ENCODE measurements around the gene VSIR.

VSIR gene

DNA sequence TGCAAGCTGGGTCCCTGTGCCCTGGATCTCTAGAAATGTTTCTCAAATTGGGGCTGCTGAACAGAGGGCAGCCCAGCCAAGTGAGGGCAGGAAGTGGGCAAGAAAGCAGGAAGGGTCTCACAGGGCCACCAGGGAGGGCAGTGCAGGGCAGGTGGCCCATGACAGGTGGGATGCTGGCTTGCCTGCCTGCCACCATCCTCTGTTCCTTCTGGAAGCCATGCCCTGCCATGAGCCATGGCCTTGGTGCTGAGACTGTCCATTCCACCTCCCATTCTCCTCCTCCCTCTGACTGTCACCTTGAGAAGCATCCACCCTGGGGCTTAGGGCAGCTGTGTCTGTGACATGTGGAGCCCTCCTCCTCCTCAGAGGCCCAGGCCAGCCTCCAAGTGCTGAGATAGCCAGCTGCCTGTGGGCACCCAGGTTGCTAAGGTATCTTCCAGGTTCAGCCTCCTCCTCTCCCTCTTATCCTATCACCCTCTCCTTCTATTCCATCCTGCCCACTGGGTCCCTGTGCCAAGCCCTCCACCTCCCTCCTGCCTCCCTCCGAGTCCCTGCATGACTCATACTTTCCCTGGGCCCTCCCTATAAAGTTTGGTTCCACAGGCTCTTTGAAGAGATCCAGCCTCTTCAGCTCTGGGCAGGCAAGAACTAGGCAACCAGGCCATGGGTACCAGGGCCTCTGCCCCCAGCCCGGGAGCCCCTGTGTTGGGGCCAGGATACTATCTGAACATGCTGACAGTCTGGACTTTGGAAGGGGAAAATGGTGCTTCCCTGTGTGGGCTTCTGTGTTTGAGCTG lies 1.3 kb downstream of the VSIR start:
- Histone ChIP-seq H3K4me3 (ENCODE audit: low read length) (no peak overlapping the region), H2AFZ (ENCODE audit: low read depth, low read length) (no peak overlapping the region), H3K4me1 (ENCODE audit: insufficient read depth, low read length) (peaks cover 2% of the 10 kb centered on the region), H3K9me3 (ENCODE audit: low read length) (no peaks in the 10 kb centered on the region), H3K27me3 (ENCODE audit: insufficient read depth, low read length) (peaks cover 48% of the 10 kb centered on the region), H3K36me3 (ENCODE audit: insufficient read depth, low read length) (no peaks in the 10 kb centered on the region)

DNA sequence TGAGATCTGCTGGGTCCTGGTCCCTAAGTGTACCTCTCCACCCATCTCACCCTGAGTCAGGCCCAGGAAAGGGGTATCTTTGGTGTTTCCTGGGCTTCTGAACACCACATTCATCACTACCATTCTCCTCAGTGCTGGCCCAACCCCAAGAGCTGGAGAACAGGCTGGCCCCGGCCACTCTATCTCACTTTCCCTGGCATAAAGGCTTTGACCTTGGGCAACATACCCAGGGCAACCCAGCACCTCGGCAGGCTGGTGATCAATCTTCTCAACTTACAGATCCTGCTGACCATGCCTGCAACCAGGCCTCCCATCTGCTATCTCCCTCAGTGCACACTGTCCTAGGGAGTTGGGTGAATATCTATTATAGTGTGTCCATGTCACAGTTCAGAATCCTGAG lies 2.1 kb downstream of the VSIR start:
- H3K27me3 ChIP-seq (ENCODE audit: insufficient read depth, low read length) = peaks cover 40% of the 10 kb centered on the region
- H3K9me3 ChIP-seq (ENCODE audit: low read length) = no peaks in the 10 kb centered on the region
- H3K4me1 ChIP-seq (ENCODE audit: insufficient read depth, low read length) = peaks cover 2% of the 10 kb centered on the region
- no peak overlapping the region for H3K4me3 ChIP-seq (ENCODE audit: low read length)
- H3K36me3 ChIP-seq (ENCODE audit: insufficient read depth, low read length) = no peaks in the 10 kb centered on the region
- H2AFZ ChIP-seq (ENCODE audit: low read depth, low read length) = no peak overlapping the region

DNA sequence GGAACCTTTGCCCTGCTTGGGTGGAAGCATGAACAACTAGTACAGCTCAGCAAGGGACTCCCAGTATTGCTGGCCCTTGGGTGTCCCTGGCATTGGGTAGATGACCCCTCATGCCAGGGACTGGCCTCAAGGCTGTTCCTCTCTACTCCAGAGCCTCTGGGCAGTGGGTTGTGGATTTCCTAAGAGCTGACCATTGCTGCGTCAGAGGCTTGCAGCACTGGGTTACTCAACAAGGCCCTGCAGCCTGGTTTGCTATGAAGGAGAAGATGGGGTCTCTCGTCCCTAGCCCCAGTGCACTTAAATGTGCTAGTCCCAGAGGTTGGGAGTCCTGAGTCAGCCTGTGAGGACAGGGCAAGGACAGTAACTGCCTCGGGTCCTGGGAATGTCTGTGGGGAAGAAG lies 2.5 kb downstream of the VSIR start:
- Histone ChIP-seq H3K27me3 (ENCODE audit: insufficient read depth, low read length) (peaks cover 36% of the 10 kb centered on the region), H3K4me1 (ENCODE audit: insufficient read depth, low read length) (peaks cover 2% of the 10 kb centered on the region), H3K36me3 (ENCODE audit: insufficient read depth, low read length) (no peaks in the 10 kb centered on the region), H3K4me3 (ENCODE audit: low read length) (no peak overlapping the region), H3K9me3 (ENCODE audit: low read length) (no peaks in the 10 kb centered on the region), H2AFZ (ENCODE audit: low read depth, low read length) (no peak overlapping the region)

GRCh38 chr10:71770255-71770654 lies 3.1 kb downstream of the VSIR start:
- no peak overlapping the region for H3K4me3 ChIP-seq (ENCODE audit: low read length)
- no peaks in the 10 kb centered on the region for H3K9me3 ChIP-seq (ENCODE audit: low read length)
- no peak overlapping the region for H2AFZ ChIP-seq (ENCODE audit: low read depth, low read length)
- no peaks in the 10 kb centered on the region for H3K36me3 ChIP-seq (ENCODE audit: insufficient read depth, low read length)
- peaks cover 2% of the 10 kb centered on the region for H3K4me1 ChIP-seq (ENCODE audit: insufficient read depth, low read length)
- peaks cover 38% of the 10 kb centered on the region for H3K27me3 ChIP-seq (ENCODE audit: insufficient read depth, low read length)

GRCh38 chr10:71769279-71769823 lies 4.0 kb downstream of the VSIR start:
- Histone ChIP-seq H3K4me3 (ENCODE audit: low read length) (no peak overlapping the region), H2AFZ (ENCODE audit: low read depth, low read length) (no peak overlapping the region), H3K27me3 (ENCODE audit: insufficient read depth, low read length) (peaks cover 37% of the 10 kb centered on the region), H3K4me1 (ENCODE audit: insufficient read depth, low read length) (peaks cover 2% of the 10 kb centered on the region), H3K36me3 (ENCODE audit: insufficient read depth, low read length) (no peaks in the 10 kb centered on the region), H3K9me3 (ENCODE audit: low read length) (no peaks in the 10 kb centered on the region)

- Histone ChIP-seq H3K4me1 (ENCODE audit: insufficient read depth, low read length) (peaks cover 2% of the 10 kb centered on the region), H3K27me3 (ENCODE audit: insufficient read depth, low read length) (peaks cover 23% of the 10 kb centered on the region), H3K4me3 (ENCODE audit: low read length) (no peak overlapping the region)
Observed at GRCh38 chr10:71767420-71768035, 5.8 kb downstream of the VSIR start.

DNA sequence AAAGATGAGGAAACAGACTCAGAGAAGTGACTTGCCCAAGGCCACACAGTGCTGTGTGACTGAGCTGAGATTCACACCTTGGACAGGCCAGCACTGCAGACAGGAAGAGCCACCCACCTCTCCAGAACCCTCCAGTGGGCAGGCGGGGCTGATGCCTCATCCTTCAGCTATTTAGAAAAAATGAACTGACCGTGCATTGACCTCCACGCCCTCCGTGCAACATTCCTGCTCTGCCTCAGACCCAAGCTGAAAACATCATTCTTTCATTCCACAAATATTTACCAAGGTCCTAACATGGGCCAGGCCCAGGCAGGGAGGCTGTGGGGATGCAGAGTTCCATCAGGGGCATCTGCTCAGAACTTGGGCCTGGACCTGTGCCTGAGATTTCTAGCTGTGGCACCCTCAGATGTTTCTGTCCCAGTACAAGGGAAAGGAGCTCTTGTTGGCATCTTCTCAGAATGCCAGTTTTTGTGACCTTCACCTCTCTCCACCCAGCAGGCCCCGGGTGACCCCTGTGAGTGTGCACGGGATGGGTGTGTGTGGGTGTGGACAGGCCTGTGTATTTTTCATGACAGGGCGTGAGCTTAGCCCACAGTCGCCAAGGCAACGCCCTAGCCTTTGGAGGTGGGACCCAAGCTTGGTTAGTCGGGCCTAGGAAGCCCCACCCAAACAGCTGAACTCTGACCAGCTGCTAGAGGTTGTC lies 6.5 kb downstream of the VSIR start:
- Histone ChIP-seq H3K4me1 (ENCODE audit: insufficient read depth, low read length) (peaks cover 2% of the 10 kb centered on the region), H3K4me3 (ENCODE audit: low read length) (no peak overlapping the region), H3K27me3 (ENCODE audit: insufficient read depth, low read length) (peaks cover 17% of the 10 kb centered on the region), H3K9me3 (ENCODE audit: low read length) (no peaks in the 10 kb centered on the region), H3K36me3 (ENCODE audit: insufficient read depth, low read length) (no peaks in the 10 kb centered on the region), H2AFZ (ENCODE audit: low read depth, low read length) (no peak overlapping the region)

More at GRCh38 chr10:71767420-71768035, 5.8 kb downstream of the VSIR start:
- Histone ChIP-seq H2AFZ (ENCODE audit: low read depth, low read length) (no peak overlapping the region), H3K36me3 (ENCODE audit: insufficient read depth, low read length) (no peaks in the 10 kb centered on the region), H3K9me3 (ENCODE audit: low read length) (no peaks in the 10 kb centered on the region)

GRCh38 chr10:71765906-71766716 lies 7.2 kb downstream of the VSIR start:
- peaks cover 15% of the 10 kb centered on the region for H3K27me3 ChIP-seq (ENCODE audit: insufficient read depth, low read length)
- H2AFZ ChIP-seq (ENCODE audit: low read depth, low read length) = no peak overlapping the region
- H3K9me3 ChIP-seq (ENCODE audit: low read length) = no peaks in the 10 kb centered on the region
- H3K4me3 ChIP-seq (ENCODE audit: low read length) = no peak overlapping the region
- H3K36me3 ChIP-seq (ENCODE audit: insufficient read depth, low read length) = no peaks in the 10 kb centered on the region
- peaks cover 2% of the 10 kb centered on the region for H3K4me1 ChIP-seq (ENCODE audit: insufficient read depth, low read length)

DNA sequence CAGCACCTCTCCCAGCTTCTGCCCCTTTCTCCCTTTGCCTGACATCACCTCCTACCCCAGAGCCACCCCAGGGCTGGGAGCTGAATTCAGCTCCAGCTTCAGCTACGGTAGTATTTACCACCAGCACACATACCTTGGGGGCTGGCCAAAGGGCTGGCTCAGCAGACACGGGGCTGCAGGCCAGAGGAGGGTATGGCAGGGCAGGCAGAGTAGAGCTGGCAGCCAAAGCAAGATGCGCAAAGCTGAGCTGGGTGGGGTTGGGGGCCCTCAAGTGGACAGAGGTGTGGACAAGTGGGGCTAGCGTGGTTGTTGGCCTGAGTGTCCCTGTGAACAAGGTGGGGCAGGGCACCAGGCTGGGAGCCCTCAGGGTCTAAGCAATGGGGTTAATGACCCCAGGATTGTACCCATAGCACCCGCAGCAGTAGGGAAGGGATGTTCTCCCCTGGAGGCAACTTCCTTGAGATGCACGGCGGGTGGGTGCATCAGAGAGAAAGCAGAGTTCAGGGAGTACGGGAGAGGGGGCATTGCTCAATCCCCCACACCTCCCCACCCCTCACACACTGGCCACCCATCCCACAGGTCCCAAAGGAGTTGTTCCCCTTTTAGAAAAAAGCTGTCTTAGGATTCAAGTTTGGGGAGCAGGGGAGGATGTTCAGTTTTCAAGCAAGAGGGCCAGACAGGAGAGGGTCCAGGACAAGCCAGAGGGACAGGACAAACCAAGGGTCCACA lies 8.0 kb downstream of the VSIR start:
- Histone ChIP-seq H3K27me3 (ENCODE audit: insufficient read depth, low read length) (peaks cover 13% of the 10 kb centered on the region), H3K36me3 (ENCODE audit: insufficient read depth, low read length) (no peaks in the 10 kb centered on the region), H3K4me1 (ENCODE audit: insufficient read depth, low read length) (peaks cover 2% of the 10 kb centered on the region), H2AFZ (ENCODE audit: low read depth, low read length) (no peak overlapping the region), H3K9me3 (ENCODE audit: low read length) (no peaks in the 10 kb centered on the region), H3K4me3 (ENCODE audit: low read length) (no peak overlapping the region)

DNA sequence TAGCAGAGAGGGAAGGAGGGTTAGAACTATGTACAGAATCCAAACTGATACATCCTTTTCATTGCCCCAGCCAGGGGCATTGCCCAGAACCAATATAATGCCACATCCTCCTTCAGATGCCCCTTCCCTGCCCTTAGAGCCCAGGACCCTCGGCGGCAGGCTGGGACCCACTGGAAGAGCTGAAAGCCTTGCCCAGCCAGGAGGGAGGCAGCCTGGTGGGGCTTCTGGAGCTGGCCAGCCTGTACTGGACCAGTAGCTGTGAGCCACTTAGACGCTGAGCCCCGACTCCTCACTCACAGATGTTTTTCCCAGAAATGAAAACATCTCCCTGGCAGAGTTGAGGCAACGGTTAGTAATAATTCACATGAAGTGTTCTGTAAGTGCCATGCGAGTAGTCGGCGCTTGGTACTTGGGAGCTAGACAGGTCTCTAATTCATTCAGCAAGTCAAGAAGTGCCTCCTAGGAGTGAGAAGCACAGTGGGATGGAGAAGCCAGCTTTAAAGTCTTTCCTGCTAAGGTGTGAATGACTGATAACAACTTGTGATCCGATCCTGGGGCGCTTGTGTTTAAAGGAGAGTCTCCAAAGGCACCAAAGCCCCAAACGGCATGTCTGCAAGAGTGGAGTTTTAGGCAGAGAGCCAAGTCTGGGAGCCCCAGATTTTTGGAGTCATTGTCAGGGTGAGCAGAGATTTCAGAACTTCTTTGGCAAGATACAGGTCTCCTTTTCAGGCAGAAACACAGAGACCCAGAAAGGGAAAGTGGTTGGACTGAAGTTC lies 9.8 kb downstream of the VSIR start:
- no peaks in the 10 kb centered on the region for H3K9me3 ChIP-seq (ENCODE audit: low read length)
- H3K4me1 ChIP-seq (ENCODE audit: insufficient read depth, low read length) = peaks cover 2% of the 10 kb centered on the region
- H3K4me3 ChIP-seq (ENCODE audit: low read length) = no peak overlapping the region
- H3K27me3 ChIP-seq (ENCODE audit: insufficient read depth, low read length) = peaks cover 13% of the 10 kb centered on the region
- no peak overlapping the region for H2AFZ ChIP-seq (ENCODE audit: low read depth, low read length)
- H3K36me3 ChIP-seq (ENCODE audit: insufficient read depth, low read length) = no peaks in the 10 kb centered on the region

DNA sequence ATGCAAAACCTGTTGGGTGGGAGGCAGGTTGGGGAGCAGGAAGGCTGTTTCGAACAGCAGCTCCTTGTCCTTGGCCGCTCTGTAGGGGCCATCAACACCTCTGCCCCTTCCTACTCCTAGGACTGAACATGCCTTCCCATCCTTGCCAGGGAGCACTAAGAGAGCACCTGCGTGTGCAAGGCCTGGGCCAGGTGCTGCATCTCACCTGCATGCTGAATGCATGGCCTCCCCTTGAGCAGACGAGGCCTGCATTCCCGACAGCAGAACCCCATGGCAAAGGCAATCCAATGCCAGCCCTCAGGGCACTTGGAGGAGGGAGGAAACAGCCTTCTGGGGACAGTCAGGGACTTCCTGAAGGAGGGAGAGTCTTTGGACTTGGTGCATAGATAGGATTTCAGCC lies 11.0 kb downstream of the VSIR start:
- Histone ChIP-seq H3K27me3 (ENCODE audit: insufficient read depth, low read length) (peaks cover 19% of the 10 kb centered on the region), H3K9me3 (ENCODE audit: low read length) (no peaks in the 10 kb centered on the region), H2AFZ (ENCODE audit: low read depth, low read length) (no peak overlapping the region), H3K36me3 (ENCODE audit: insufficient read depth, low read length) (no peaks in the 10 kb centered on the region), H3K4me3 (ENCODE audit: low read length) (no peak overlapping the region), H3K4me1 (ENCODE audit: insufficient read depth, low read length) (peaks cover under 1% of the 10 kb centered on the region)
